ENCODE data around the gene CCDC81.

CCDC81 gene

GRCh38 chr11:86372041-86372440 lies 2.6 kb upstream of the CCDC81 start:
- H3K27ac Mint-ChIP-seq = no peak overlapping the region
- peaks cover 4% of the 10 kb centered on the region for H3K36me3 Mint-ChIP-seq
- no peak overlapping the region for H3K4me3 Mint-ChIP-seq
- H3K27me3 Mint-ChIP-seq = peaks cover 1% of the 10 kb centered on the region
- DNase-seq (ENCODE audit: low spot score in 2 of 2) (no peak), ATAC-seq (ENCODE audit: low read depth) (no peak)
- no peaks in the 10 kb centered on the region for H3K4me1 Mint-ChIP-seq
- peaks cover 4% of the 10 kb centered on the region for H3K9me3 Mint-ChIP-seq

DNA sequence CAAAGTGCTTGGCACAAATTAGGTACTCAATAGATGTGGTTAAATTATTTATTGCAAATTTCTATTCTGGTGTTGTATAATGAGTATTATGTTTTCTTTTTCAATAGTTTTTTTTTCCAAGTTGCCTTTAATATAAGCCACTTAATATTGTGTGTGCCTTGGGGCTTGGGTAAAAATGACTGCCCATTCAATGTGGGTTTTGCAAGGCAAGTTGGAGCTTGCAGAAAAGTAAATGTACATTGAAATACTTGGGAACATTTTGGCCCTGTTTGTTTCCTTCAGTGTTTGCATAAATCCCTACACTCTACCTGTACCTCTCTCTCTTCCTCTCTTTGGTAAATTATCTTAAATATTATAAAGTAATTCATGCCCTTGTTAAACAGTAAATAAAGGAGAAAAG lies 2.1 kb upstream of the CCDC81 start:
- Mint-ChIP-seq H3K27ac (no peak overlapping the region), H3K4me3 (no peak overlapping the region), H3K4me1 (no peaks in the 10 kb centered on the region), H3K36me3 (peaks cover 4% of the 10 kb centered on the region), H3K9me3 (peaks cover 4% of the 10 kb centered on the region), H3K27me3 (peaks cover 1% of the 10 kb centered on the region)
- DNase-seq (ENCODE audit: low spot score in 2 of 2) = no peak
- ATAC-seq (ENCODE audit: low read depth) = no peak

- ATAC-seq (ENCODE audit: low read depth) (no peak), DNase-seq (ENCODE audit: low spot score in 2 of 2) (no peak)
- Mint-ChIP-seq H3K4me3 (no peak overlapping the region), H3K9me3 (peaks cover 4% of the 10 kb centered on the region), H3K36me3 (peaks cover 4% of the 10 kb centered on the region), H3K4me1 (no peaks in the 10 kb centered on the region), H3K27ac (no peak overlapping the region), H3K27me3 (peaks cover 1% of the 10 kb centered on the region)
These were observed 618 bp upstream of the CCDC81 start for GRCh38 chr11:86374069-86374468.

DNA sequence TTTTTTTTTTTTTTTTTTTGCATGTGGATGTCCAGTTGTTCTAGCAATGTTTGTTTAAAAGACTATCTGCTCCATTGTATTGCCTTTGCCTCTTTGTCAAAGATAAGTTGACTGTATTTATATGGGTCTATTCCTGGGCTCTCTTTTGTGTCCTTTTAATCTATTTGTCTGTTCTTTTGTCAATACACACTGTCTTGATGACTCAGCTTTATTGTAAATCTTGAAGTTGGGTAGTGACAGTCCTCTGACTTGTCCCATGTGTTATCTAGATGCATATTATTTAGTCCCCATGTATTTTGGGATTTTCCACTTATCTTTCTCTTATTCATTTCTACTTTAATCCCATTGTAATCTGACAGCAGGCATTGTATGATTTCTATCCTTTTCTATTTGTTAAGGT lies 3.3 kb downstream of the CCDC81 start:
- Mint-ChIP-seq H3K9me3 (peaks cover 4% of the 10 kb centered on the region), H3K4me3 (no peak overlapping the region), H3K4me1 (no peaks in the 10 kb centered on the region), H3K27ac (no peak overlapping the region), H3K27me3 (peaks cover 1% of the 10 kb centered on the region), H3K36me3 (peaks cover 4% of the 10 kb centered on the region)
- no peak for DNase-seq (ENCODE audit: low spot score in 2 of 2)
- ATAC-seq (ENCODE audit: low read depth) = no peak

DNA sequence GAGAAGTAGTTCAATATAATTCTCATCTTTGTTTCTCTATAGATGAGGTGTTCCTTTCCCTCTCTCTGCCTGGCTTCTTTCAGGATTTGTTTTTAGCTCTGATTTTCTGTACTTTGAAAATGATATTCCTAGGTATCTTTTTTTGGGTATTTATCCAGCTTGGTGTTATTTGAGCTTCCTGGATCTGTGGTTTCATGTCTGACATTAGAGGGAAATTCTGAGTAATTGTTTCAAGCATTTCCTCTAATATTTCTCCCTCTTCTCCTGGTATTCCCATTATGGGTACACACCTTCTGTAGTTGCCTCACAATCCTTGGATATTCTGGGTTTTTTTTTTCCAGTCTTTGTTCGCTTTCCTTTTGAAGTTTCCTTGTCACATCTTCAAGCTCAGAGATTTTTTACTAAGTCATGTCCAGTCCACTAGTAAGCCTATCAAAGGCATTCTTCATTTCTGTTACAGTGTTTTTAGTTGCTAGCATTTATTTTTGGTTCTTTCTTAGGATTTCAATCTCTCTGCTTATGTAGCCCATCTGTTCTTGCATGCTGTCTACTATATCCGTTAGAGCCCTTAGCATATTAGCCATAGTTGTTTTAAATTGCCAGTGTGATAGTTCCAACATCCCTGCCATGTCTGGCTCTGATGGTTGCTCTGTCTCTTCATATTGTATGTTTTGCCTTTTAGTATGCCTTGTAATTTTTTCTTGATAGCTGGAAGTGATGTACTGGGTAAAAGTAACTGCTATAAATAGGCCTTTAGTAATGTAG lies 5.8 kb downstream of the CCDC81 start:
- Mint-ChIP-seq H3K4me3 (no peak overlapping the region), H3K36me3 (peaks cover 4% of the 10 kb centered on the region), H3K4me1 (no peaks in the 10 kb centered on the region), H3K27ac (no peak overlapping the region), H3K9me3 (peaks cover 4% of the 10 kb centered on the region), H3K27me3 (no peaks in the 10 kb centered on the region)
- ATAC-seq (ENCODE audit: low read depth) (no peak), DNase-seq (ENCODE audit: low spot score in 2 of 2) (no peak)

- H3K36me3 Mint-ChIP-seq = no peaks in the 10 kb centered on the region
- H3K4me3 Mint-ChIP-seq = no peak overlapping the region
- ATAC-seq (ENCODE audit: low read depth) = no peak
- H3K27me3 Mint-ChIP-seq = no peaks in the 10 kb centered on the region
- no peak overlapping the region for H3K27ac Mint-ChIP-seq
- no peak for DNase-seq (ENCODE audit: low spot score in 2 of 2)
- H3K9me3 Mint-ChIP-seq = no peaks in the 10 kb centered on the region
- no peaks in the 10 kb centered on the region for H3K4me1 Mint-ChIP-seq
These were observed 8.6 kb downstream of the CCDC81 start for GRCh38 chr11:86383041-86383955.

- DNase-seq (ENCODE audit: low spot score in 2 of 2) (no peak), ATAC-seq (ENCODE audit: low read depth) (no peak)
- Mint-ChIP-seq H3K27me3 (no peaks in the 10 kb centered on the region), H3K4me1 (no peaks in the 10 kb centered on the region), H3K27ac (no peak overlapping the region), H3K4me3 (no peak overlapping the region), H3K36me3 (peaks cover 2% of the 10 kb centered on the region), H3K9me3 (no peaks in the 10 kb centered on the region)
These were observed 11.6 kb downstream of the CCDC81 start for GRCh38 chr11:86386283-86386682.

DNA sequence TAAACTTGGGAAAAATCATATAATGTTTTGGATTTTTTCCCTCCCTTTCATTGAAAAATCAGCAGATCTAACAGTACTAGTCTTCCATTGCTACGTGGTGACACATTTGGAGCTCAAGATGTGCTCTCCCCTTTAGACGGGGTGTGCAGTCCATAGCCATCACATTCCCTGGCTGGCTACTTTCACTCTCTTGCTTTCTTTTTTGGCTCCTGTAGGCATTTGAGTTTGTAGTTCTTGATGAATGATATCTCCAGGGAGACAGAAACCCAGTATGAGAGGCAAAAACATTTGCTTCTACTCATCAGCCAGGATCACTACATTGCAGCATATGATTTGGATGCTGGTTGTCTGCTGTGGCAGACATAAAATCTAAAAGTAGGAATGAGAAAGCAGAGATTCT lies 12.1 kb downstream of the CCDC81 start:
- no peaks in the 10 kb centered on the region for H3K4me1 Mint-ChIP-seq
- H3K4me3 Mint-ChIP-seq = no peak overlapping the region
- DNase-seq (ENCODE audit: low spot score in 2 of 2) = no peak
- H3K9me3 Mint-ChIP-seq = no peaks in the 10 kb centered on the region
- no peak for ATAC-seq (ENCODE audit: low read depth)
- H3K27me3 Mint-ChIP-seq = no peaks in the 10 kb centered on the region
- peaks cover 2% of the 10 kb centered on the region for H3K36me3 Mint-ChIP-seq
- H3K27ac Mint-ChIP-seq = no peak overlapping the region

- H3K4me1 Mint-ChIP-seq = no peaks in the 10 kb centered on the region
- H3K9me3 Mint-ChIP-seq = no peaks in the 10 kb centered on the region
- peaks cover 2% of the 10 kb centered on the region for H3K36me3 Mint-ChIP-seq
These were observed 13.5 kb downstream of the CCDC81 start for GRCh38 chr11:86388198-86388597.

DNA sequence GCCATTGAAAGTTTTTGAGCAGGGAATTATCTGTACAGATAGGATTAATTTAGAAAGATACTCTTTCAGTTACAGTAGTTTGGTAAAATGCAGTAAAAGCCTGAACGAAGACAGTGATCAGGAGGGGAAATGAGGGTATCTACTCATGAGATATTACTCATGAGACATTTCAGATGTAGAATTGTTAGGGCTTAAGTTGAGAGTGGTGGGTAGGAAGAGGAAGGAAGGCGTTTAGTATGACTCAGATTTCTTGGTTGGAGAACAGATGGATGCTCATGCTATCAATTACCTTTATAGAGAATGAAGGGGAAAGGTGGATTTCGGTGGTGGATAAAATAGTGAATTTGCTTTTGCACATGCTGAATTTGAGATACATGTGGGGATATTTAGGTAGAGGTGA lies 15.8 kb downstream of the CCDC81 start:
- H3K27me3 Mint-ChIP-seq = no peaks in the 10 kb centered on the region
- no peaks in the 10 kb centered on the region for H3K9me3 Mint-ChIP-seq

More at GRCh38 chr11:86388198-86388597, 13.5 kb downstream of the CCDC81 start:
- H3K4me3 Mint-ChIP-seq = no peak overlapping the region
- no peak for DNase-seq (ENCODE audit: low spot score in 2 of 2)
- ATAC-seq (ENCODE audit: low read depth) = no peak
- H3K27ac Mint-ChIP-seq = no peak overlapping the region
- no peaks in the 10 kb centered on the region for H3K27me3 Mint-ChIP-seq

GRCh38 chr11:86395061-86395551 lies 20.4 kb downstream of the CCDC81 start:
- no peaks in the 10 kb centered on the region for H3K9me3 Mint-ChIP-seq
- no peak for DNase-seq (ENCODE audit: low spot score in 2 of 2)
- no peak overlapping the region for H3K27ac Mint-ChIP-seq
- H3K27me3 Mint-ChIP-seq = no peaks in the 10 kb centered on the region
- H3K4me3 Mint-ChIP-seq = no peak overlapping the region
- ATAC-seq (ENCODE audit: low read depth) = no peak
- no peaks in the 10 kb centered on the region for H3K4me1 Mint-ChIP-seq
- peaks cover 2% of the 10 kb centered on the region for H3K36me3 Mint-ChIP-seq

More for the DNA sequence above, 15.8 kb downstream of the CCDC81 start:
- H3K4me3 Mint-ChIP-seq = no peak overlapping the region
- H3K36me3 Mint-ChIP-seq = peaks cover 2% of the 10 kb centered on the region
- DNase-seq (ENCODE audit: low spot score in 2 of 2) (no peak), ATAC-seq (ENCODE audit: low read depth) (no peak)
- H3K4me1 Mint-ChIP-seq = no peaks in the 10 kb centered on the region
- no peak overlapping the region for H3K27ac Mint-ChIP-seq

DNA sequence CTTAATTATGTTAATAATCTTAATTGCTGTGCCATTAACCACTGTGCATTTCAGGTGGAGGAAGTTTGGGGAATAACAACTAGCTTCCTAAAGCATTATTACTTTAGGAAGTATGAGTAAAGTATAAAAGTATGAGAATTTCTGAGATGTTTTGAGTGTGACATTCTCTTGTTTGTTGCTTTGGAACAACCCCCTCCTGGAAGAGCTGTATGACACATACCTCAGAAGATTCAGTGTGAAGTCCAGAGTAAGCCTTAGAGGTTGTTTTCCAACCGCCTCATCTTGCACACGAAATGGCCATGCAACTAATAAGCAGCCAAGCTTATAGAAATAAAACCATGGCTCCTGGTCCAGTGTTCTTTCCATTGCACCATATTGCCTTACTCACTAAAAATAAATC lies 21.7 kb downstream of the CCDC81 start:
- DNase-seq (ENCODE audit: low spot score in 2 of 2) = no peak

GRCh38 chr11:86397351-86397750 lies 22.7 kb downstream of the CCDC81 start:
- H3K4me3 Mint-ChIP-seq = no peak overlapping the region
- no peaks in the 10 kb centered on the region for H3K27me3 Mint-ChIP-seq
- ATAC-seq (ENCODE audit: low read depth) = no peak
- H3K27ac Mint-ChIP-seq = no peak overlapping the region
- no peaks in the 10 kb centered on the region for H3K9me3 Mint-ChIP-seq
- peaks cover 2% of the 10 kb centered on the region for H3K36me3 Mint-ChIP-seq
- no peaks in the 10 kb centered on the region for H3K4me1 Mint-ChIP-seq
- no peak for DNase-seq (ENCODE audit: low spot score in 2 of 2)

More for the DNA sequence above, 21.7 kb downstream of the CCDC81 start:
- Mint-ChIP-seq H3K4me1 (no peaks in the 10 kb centered on the region), H3K27ac (no peak overlapping the region), H3K36me3 (peaks cover 2% of the 10 kb centered on the region), H3K4me3 (no peak overlapping the region), H3K27me3 (no peaks in the 10 kb centered on the region), H3K9me3 (no peaks in the 10 kb centered on the region)
- ATAC-seq (ENCODE audit: low read depth) = no peak

DNA sequence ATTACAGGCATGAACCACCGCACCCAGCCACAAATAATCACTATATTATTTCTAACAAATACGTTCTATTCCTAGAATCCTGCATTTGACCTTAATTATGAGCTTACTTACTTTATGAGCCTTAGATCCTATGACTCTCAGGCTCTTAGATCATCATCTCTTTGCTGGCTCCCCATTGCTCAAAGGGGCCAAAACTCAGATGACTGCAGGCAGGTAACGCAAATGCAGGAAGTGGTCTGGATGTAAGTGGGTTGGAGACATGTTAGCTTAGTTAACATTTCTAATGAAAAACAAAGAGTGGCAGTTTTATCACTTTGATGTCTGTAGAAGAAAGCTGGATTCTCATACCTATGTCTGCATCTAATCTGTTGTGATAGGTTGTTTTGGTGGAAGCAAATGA lies 23.4 kb downstream of the CCDC81 start:
- H3K4me3 Mint-ChIP-seq = no peak overlapping the region
- DNase-seq (ENCODE audit: low spot score in 2 of 2) (no peak), ATAC-seq (ENCODE audit: low read depth) (no peak)
- no peaks in the 10 kb centered on the region for H3K9me3 Mint-ChIP-seq
- H3K27me3 Mint-ChIP-seq = no peaks in the 10 kb centered on the region
- peaks cover 2% of the 10 kb centered on the region for H3K36me3 Mint-ChIP-seq
- H3K4me1 Mint-ChIP-seq = no peaks in the 10 kb centered on the region
- H3K27ac Mint-ChIP-seq = no peak overlapping the region
